ENCODE data around the gene RABGEF1. TPM values are rescaled to one million over a fixed set of nuclear protein-coding genes. Genes with fewer than 3 reads are reported as not detected.
"Not testable (repeated sequence)": the region's sequence is repeated elsewhere in the genome, so short reads cannot be mapped to it uniquely, and the experiment has no call there.

RABGEF1 gene
- total RNA-seq, 3 donors from 2014 or later (not counting 1 experiment from before 2014, with no cell fraction given) = 26.1 to 38.1 (median 31.7) TPM

DNA sequence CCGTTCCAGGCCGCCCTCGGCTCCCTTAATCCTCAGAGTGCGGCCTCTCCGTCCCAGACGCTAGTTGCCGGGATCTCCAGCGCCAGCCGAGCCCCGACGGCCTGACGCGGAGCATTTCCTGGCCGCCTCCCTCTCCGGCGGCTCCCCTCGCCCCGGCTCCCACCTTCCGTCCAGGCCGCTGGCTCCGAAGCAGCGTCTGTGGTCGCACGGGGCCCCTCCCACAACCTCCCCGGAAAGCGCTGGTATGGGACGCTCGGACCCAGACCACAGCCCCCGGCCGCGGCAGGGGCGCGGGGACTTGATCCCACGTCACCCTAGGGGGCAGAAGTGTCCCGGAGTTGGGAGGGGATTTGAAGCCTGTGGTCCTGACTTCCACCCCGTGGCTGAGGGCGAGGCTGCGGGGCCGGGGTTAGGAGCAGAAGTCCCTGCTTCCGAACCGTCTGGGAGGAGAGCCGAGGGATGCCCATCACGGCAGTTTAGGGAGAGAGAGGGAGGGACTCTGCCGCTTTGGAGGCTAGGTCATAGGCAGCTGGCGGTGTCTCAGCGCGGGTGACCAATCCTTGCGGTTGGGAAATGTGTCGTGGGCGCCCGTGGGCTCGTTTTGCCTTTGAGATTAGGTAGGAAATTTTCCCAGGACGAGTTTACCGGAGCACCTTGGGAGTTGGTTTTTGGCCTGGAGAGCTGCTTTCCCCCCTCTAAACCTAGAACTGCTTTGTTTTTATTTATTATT, 612 bp downstream of the RABGEF1 start:
- not testable (repeated sequence) for H3K27me3 ChIP-seq (ENCODE audit: control insufficient read depth, insufficient read depth, low read length); H3K36me3 Mint-ChIP-seq; H3K27me3 Mint-ChIP-seq (ENCODE audit: low read depth in 2 of 2); H3K36me3 ChIP-seq (ENCODE audit: control insufficient read depth, insufficient read depth, low read length); H3K9me3 Mint-ChIP-seq; H3K9me3 ChIP-seq (ENCODE audit: control insufficient read depth, insufficient read depth, low read length)
- Histone ChIP-seq H3K4me3 (ENCODE audit: low read length) (peak overlapping the region; percentile 97), H3K4me1 (ENCODE audit: control insufficient read depth, insufficient read depth, low read length) (peaks cover 31% of the 10 kb centered on the region), H3K27ac (ENCODE audit: low read length) (peak overlapping the region; percentile 98)
- ATAC-seq (peak; percentile 14 to 22 (median 21)), DNase-seq (peak; percentile 45 to 61)
- peak overlapping the region; percentile 95 for H3K4me3 Mint-ChIP-seq
- WGBS (ENCODE audit: insufficient coverage) = under 1% methylated on average over 54 of the region's 54 CpGs
- H3K27ac Mint-ChIP-seq = peak overlapping the region; percentile 98
- intact Hi-C loops (cut with micrococcal nuclease) = loop anchor here (1.0 to 2.0 kb wide), 5 partner anchors 58 to 254 kb away; partner anchors contain the start of genes KCTD7 and SBDS
- peaks cover 31 to 34% of the 10 kb centered on the region in 2 donors for H3K4me1 Mint-ChIP-seq

DNA sequence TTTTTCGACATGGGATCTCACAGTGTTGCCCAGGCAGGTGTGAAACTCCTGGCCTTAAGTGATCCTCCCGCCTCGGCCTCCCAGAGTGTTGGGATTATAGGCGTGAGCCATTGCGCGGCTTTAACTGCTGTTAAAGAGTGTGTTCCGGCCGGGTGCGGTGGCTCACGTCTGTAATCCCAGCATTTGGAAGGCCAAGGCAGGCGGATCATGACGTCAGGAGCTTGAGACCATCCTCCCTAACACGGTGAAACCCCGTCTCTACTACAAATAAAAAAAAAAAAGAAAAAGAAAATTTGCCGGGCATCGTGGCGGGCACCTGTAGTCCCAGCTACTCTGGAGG, 1.1 kb downstream of the RABGEF1 start:
- H3K36me3 ChIP-seq (ENCODE audit: control insufficient read depth, insufficient read depth, low read length) = no peaks in the 10 kb centered on the region
- H3K4me3 ChIP-seq (ENCODE audit: low read length) = peak overlapping the region; percentile 97
- Mint-ChIP-seq H3K4me3 (peak overlapping the region; percentile 95), H3K27ac (peak overlapping the region; percentile 98), H3K27me3 (ENCODE audit: low read depth in 2 of 2) (no peaks in the 10 kb centered on the region), H3K4me1 (peaks cover 26 to 34% of the 10 kb centered on the region in 2 donors), H3K9me3 (no peaks in the 10 kb centered on the region), H3K36me3 (no peaks in the 10 kb centered on the region)
- ATAC-seq = no peak
- peak overlapping the region; percentile 98 for H3K27ac ChIP-seq (ENCODE audit: low read length)
- TF ChIP-seq, protein P1, sequence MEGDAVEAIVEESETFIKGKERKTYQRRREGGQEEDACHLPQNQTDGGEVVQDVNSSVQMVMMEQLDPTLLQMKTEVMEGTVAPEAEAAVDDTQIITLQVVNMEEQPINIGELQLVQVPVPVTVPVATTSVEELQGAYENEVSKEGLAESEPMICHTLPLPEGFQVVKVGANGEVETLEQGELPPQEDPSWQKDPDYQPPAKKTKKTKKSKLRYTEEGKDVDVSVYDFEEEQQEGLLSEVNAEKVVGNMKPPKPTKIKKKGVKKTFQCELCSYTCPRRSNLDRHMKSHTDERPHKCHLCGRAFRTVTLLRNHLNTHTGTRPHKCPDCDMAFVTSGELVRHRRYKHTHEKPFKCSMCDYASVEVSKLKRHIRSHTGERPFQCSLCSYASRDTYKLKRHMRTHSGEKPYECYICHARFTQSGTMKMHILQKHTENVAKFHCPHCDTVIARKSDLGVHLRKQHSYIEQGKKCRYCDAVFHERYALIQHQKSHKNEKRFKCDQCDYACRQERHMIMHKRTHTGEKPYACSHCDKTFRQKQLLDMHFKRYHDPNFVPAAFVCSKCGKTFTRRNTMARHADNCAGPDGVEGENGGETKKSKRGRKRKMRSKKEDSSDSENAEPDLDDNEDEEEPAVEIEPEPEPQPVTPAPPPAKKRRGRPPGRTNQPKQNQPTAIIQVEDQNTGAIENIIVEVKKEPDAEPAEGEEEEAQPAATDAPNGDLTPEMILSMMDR (IDR thresholded peaks at IDR 0.05) = no peak
- no peaks in the 10 kb centered on the region for H3K27me3 ChIP-seq (ENCODE audit: control insufficient read depth, insufficient read depth, low read length)
- intact Hi-C loops (cut with micrococcal nuclease) = loop anchor here (1.0 to 2.0 kb wide), 3 partner anchors 59 to 253 kb away; partner anchors contain the start of genes KCTD7 and SBDS
- no peaks in the 10 kb centered on the region for H3K9me3 ChIP-seq (ENCODE audit: control insufficient read depth, insufficient read depth, low read length)
- 87% methylated on average over 17 of the region's 17 CpGs for WGBS (ENCODE audit: insufficient coverage)
- DNase-seq = no peak
- H3K4me1 ChIP-seq (ENCODE audit: control insufficient read depth, insufficient read depth, low read length) = peaks cover 31% of the 10 kb centered on the region

DNA sequence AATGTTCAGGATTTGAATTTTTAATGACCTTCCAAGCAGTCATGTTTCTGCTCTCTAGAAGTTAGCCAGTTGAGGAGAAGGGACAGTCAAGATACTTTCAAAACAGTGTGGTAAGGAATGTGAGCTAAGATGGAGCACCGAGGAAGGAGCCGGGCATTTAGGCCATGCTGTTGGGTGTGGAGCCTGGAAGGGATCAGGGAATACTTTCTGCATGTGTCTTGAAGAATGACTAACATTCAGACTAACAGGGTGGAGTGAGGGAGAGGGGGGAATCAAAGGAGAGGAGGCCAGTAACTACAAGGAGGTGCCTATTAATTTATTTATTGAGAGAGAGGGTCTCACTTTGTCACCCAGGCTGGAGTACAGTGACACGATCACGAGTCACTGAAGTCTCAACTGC, 1.8 kb downstream of the RABGEF1 start:
- ATAC-seq; intact Hi-C loops (cut with micrococcal nuclease); DNase-seq; H3K9me3 ChIP-seq (ENCODE audit: control insufficient read depth, insufficient read depth, low read length); H3K27me3 Mint-ChIP-seq (ENCODE audit: low read depth in 2 of 2); H3K9me3 Mint-ChIP-seq; H3K36me3 ChIP-seq (ENCODE audit: control insufficient read depth, insufficient read depth, low read length); H3K4me3 ChIP-seq (ENCODE audit: low read length); H3K27ac ChIP-seq (ENCODE audit: low read length); H3K27me3 ChIP-seq (ENCODE audit: control insufficient read depth, insufficient read depth, low read length); H3K36me3 Mint-ChIP-seq: not testable (repeated sequence)
- Mint-ChIP-seq H3K27ac (peak overlapping the region; percentile 98), H3K4me3 (peak overlapping the region; percentile 19), H3K4me1 (peaks cover 20 to 30% of the 10 kb centered on the region in 2 donors)
- 94% methylated on average over 4 of the region's 4 CpGs for WGBS (ENCODE audit: insufficient coverage)
- peaks cover 26% of the 10 kb centered on the region for H3K4me1 ChIP-seq (ENCODE audit: control insufficient read depth, insufficient read depth, low read length)

DNA sequence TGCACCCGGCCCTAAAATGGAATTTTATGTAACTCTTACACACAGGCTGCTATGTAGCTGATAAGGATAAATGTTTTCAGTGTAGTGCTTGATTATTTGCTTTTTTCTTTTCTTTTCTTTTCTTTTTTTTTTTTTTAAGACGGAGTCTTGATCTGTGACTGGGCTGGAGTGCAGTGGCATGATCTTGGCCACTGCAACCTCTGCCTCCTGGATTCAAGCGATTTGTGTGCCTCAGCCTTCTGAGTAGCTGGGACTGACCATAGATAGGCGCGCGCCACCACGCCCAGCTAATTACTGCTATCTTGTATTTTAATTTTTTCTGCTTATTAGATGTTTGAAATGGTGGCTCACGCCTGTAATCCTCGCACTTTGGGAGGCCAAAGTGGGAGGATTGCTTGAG, 3.4 kb downstream of the RABGEF1 start:
- TF ChIP-seq, protein P1 (IDR thresholded peaks at IDR 0.05) = no peak
- peak overlapping the region in 1 of 2 donors; percentile 36 for H3K27ac Mint-ChIP-seq
- DNase-seq (no peak), ATAC-seq (no peak)
- Histone ChIP-seq H3K36me3 (ENCODE audit: control insufficient read depth, insufficient read depth, low read length) (no peaks in the 10 kb centered on the region), H3K4me1 (ENCODE audit: control insufficient read depth, insufficient read depth, low read length) (peaks cover 20% of the 10 kb centered on the region), H3K4me3 (ENCODE audit: low read length) (no peak overlapping the region), H3K27me3 (ENCODE audit: control insufficient read depth, insufficient read depth, low read length) (no peaks in the 10 kb centered on the region), H3K9me3 (ENCODE audit: control insufficient read depth, insufficient read depth, low read length) (no peaks in the 10 kb centered on the region), H3K27ac (ENCODE audit: low read length) (no peak overlapping the region)
- intact Hi-C loops (cut with micrococcal nuclease) = no loop called here
- H3K36me3 Mint-ChIP-seq = no peaks in the 10 kb centered on the region
- H3K4me1 Mint-ChIP-seq = peaks cover 25 to 33% of the 10 kb centered on the region in 2 donors
- H3K27me3 Mint-ChIP-seq (ENCODE audit: low read depth in 2 of 2) = no peaks in the 10 kb centered on the region
- WGBS (ENCODE audit: insufficient coverage) = 98% methylated on average over 8 of the region's 9 CpGs
- no peaks in the 10 kb centered on the region for H3K9me3 Mint-ChIP-seq
- peak overlapping the region; percentile 62 for H3K4me3 Mint-ChIP-seq

Measured in natural killer cell (primary cell).